NCI-H524 treated with DMSO at 0.1 percent for 48 hours (cell line): ENCODE measurements around the gene ENG.
A peak's percentile ranks its signal among the peaks of the same experiment; 100 is the strongest.
"Not testable (repeated sequence)": the region's sequence is repeated elsewhere in the genome, so short reads cannot be mapped to it uniquely, and the experiment has no call there.

Source experiments
- DNase-seq: peaks from one replicate; lab custom pipeline; 2025; lab: John Stamatoyannopoulos, UW

Gene ENG

DNA sequence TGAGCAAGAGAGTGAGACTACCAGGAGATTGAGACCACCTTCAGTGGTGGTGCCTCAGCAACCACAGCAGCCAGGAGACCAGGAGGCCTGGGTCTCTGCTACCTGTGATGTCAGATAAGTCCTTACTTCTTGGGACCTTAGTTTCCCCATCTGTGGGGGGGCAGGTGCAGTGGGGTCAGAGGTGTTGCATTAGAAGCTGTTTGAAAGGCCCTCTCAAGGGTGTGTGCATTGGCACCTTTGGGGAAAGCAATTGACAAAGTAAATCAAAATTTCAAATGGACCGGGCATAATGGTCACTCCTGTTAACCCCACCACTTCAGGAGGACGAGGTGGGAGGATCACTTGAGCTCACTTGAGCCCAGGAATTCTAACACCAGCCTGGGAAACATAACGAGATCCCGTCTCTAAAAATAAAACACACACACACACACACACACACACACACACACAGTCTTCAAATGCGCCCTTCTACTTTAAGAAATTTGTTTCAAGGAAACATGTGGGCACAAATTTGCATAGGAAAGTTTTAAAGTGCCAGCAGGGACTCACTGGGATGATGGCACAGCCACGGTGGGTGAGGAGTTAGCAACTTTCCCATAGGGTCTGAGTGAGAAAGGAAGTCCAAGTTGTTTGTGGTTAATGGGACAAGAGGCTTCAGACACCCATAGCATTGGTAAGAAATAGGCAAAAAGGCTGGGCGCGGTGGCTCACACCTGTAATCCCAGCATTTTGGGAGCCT is 24.4 kb upstream of the ENG start:
- no peak for DNase-seq

DNA sequence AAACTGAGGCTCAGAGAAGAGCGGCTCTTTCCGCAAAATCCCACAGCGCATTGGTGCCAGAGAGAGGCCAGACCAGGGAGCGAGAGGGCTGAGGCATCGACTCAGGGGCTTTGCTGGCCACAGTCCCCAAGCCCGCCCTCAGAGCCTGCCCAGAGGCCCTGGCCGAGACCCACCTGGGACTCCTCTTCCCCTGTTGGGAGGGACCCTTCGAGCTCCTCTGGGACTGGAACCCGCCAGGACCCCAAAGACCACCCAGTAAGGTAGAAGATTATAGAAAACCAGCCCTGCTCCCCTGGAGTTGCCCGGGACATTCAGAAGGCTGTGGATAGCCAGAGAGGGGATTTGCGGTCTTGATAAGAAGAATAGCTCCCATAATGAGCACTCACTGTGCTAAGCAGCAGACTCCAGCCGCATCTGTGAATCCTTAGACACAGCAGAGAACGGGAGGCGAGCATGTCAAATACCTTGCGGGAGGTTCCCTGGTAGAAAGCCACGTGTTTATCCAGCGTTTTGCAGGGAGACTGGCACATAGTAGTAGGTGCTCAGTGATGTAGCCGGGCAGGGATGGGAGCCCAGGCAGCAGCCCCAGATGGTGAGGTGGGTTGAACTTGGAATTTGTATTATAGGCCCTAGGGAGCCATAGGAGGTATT is 23.7 kb upstream of the ENG start:
- DNase-seq, result no peak

DNA sequence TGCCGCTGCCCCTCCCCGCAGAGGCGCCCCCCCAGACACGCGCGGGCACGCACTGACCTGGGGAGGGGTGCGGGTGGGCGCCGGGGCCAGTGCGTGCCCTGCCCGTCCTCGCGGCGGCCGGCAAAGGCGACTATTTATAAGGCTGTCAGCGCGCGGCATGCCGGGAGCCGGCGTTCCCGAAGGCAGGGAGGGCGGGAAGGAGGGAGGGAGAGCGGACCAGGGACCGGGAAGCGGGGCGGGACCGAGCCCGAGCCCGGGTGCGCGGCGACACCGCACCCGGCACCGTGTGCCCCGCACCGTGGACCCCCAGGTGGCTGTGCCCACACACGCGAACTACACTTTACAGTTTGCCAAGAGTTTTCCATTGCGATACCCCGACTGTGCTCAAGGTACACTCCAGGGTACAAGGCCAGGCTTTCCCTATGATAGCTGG is 23.1 kb upstream of the ENG start, which contains the start of gene AK1:
Gene AK1, minus strand, starts transcription at position 110 of the 433 bp plus-strand sequence. CDS start 3,058 bp downstream, outside the sequence.
- DNase-seq, result no peak

DNA sequence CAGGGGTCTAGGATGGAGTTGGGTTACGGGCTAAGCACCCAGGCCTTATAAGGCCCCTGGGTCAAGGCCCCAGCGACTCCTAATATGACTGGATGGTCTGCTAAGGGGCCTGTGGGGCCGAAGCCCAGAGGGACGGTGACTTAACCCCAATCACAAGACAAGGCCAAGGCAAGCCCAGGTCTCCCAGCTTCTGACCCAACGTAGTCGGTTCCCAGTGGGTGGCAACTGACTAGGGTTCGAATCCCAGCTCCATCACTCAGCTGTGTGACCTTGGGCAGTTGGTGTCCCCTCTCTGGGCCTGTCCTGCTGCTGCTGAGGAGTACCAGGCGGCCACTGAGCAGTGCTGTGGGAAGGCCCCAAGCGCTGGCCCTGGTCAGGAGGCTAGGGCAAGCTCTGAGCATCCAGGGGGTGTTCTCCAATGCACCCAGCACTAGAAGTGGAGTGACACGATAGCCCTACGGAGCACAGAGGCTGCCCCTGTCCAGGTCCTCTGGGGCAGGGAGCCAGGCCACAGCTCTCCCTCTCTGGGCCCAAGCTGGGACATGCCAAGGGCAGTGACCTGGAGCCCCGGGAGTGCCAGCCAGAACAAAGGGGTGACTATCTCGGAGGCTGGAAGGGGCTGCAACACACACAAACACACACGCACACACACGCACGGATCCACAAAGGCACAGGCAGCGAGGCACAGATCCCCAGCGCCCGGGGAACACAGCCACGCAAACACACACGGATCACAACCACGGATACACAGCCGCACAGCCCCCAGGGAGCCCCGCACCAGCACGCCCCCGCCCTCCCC is 22.5 kb upstream of the ENG start:
- no peak for DNase-seq

DNA sequence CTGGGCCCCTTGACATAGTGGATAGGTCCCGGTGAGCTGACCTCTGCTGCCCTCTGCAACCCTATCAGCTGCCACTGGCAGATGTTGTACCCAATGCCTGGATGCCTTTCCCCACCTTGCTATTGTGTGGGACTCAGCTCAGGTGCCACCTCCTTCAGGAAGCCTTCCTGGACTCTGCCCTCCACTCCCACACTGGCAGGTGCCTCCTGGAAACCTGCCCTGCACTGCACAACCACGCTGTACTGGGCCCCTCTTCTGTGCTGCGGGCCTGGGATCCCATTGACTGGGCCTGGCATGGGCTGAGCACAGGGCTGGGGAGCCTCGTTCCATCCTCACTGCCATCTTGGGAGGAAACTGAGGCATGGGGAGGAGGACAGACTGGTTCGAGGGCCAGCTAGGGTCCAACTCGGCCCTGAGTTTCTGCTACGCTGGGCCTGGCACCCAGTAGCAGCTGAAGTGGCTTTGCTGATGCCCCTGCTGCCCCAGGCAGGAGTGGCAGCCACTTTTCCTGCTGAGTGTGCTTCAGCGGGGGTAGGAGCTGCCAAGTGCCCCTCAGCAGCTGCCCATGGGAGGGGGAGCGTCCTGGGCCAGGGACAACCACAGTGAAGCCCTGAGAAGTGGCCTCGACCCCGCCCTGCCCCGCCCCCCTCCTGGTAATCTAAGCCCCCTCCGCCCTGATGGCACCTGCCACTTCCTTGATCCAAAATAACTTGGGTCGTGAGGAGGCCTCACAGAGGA is 21.7 kb upstream of the ENG start:
- DNase-seq, result peak; percentile 27

DNA sequence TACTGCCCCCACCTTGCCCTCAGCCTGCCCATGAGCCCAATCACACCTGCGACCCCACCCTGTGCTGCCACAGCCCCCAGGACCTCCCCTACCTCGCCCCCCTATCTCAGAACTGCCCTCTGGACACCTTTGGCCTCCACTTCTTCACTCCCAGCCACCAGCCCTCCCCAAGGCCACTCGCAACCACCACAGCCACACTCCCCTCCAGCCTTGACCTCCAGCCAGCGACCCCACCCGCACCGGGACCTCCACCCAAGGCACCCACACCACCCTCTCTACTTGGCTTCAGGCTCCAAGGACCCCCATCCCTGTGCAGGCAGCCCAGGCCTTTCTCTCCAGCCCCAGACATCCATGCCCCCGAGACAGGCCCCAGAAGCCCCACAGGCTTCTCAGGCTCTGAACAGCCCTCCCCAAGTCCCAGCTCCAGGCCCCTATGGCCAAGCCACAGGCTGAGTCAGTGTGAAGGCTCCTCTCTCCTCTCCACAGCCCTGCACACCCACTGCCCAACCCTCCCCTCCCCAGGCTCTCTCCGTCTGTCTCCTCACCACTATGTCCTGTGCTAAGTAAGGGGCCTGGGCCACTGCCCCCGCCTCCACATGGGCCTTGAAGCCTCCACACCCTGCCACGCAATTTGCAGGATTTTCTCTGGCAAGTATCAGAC is 21.0 kb upstream of the ENG start:
- no peak for DNase-seq

DNA sequence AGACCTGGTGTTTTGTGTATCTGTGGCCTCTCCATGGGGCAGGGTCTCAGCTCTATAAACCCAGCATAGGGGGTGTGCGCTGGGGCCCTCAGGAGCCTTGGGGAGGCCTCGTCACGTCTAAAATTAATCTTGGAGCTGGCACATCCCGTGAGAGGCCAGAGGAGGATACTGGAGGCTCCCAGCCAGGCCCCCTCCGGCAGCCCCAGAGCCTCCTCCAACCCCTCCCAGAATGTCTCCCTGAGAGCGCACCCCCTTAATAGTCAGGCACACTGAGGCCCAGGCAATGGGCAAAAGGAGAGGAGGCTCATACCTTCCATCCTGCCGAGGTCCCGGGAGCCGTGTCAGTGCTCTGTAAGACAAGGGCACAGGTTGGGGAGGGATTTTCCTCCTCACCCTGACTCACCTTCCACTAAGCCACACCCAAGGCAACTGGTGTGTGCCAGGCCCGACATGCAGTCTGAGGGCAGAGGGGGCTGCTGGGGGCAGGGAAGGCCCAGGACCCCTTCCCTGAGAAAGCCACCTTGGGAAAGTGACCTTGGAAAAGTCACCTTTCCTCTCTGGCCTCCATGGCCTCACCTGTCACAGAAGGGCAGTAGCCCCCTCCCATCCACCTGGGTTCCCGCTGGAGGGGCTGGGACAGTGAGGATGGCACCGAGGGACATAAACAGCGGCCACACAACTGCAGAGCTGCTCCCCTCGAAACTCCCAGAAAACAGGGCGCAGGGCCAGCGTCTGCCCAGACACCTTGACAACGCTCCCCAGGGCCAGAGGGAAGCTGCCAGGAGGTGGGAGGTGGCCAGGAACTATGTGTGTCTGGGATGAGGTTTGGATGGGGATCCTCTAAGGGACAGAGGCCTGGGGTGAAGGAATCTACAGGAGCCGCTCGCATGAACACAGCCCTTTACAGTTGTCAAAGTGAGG is 20.1 kb upstream of the ENG start:
- DNase-seq, result no peak

DNA sequence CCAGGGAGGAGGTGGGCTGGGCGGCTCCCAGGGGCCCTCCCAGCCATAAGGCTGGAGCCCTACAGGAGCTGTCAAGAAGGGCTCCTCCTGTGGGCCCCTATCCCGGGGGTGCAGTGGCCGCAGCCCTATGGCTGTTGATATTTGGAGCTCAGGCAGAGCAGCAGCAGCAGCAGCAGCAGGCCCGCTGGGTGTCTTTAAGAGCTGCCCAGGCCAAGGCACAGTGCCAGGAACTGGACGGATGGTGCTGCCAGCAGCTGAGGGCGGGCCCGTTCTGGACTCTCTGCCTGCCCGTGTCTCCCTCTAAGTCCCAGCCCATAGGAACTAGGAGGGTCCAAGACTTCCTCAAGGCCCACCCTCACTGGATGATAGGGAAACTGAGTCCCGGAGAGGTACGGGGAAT is 19.4 kb upstream of the ENG start:
- DNase-seq, result no peak

DNA sequence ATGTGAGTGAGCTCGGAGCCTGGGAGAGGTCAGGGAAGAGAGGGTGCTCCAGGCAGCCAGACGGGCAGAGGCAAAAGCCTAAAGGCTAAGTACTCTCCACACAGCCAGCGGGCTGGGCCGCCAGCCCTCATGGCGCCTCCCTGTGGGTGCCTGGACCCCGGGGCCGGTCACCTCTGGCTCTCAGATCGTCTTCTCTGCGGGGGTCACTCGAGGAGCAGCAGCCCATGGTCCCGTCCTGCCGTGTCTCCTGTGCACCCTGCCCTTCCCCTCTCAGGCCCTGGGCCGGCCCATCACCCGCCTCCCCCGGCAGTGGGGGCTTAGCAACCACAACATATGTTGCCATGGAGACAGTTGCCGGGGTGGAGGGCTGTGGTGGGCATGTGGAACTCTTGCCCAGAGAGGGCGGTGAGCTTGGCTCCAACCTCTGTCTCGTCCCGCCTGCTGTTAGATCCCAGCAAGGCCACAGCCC is 18.8 kb upstream of the ENG start:
- no peak for DNase-seq

DNA sequence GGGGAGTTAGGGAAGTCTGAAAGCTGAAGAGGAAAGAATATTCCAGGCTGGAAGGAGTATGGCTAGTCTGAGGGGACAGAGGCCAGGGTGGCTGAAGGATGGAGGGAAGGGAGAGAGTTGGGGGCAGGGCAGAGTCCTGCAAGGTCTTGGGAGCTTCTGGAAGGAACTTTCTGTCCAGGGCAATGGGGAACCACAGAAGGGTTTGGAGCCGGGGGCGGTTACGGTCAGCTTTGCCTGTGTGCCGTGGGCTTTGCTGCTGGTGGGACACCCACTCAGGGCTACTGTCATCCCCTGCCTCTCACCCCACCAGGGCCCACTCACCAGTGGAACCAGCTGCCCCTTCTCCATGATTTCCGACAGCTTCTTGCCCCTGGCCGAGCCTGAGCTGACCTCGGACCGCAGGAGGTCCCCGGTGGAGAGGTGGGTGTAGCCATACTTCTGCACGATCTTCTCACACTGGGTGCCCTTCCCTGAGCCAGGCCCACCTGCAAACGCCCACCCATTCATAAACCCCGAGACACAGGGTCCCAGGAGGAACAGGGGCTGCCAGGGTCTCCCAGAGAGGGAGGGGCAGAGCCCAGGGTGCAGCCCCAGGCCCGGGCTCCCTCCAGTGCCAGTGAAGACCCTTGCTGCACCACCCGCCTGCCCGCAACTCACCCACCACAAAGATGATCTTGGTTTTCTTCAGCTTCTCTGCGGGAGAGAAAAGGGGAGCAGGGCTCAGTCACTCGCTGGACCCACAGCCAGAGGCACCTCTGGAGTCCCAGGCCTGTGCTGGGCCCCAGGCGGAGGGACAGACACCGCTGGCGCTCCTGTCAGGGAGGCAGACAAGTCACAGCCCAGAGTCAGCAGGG is 18.1 kb upstream of the ENG start:
- no peak for DNase-seq

DNA sequence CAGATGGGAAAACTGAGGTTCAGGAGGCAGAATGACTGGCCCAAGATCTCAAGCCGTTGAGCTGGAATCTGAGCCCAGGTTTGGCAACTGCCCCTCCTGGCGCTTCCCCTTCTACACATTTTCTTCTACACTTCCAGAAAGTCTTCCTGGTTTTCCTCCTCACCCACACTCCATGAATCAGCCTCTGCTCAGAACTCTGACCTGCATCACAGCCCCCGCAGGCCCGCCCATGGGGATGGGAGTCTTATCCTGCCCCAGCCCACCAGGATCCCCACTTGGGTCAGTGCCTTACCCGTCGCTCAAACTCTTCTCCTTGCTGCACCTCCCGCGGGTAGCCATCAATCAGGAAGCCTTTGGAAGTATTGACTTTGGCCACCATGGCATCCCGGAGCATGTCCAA is 17.1 kb upstream of the ENG start:
- DNase-seq, result no peak

DNA sequence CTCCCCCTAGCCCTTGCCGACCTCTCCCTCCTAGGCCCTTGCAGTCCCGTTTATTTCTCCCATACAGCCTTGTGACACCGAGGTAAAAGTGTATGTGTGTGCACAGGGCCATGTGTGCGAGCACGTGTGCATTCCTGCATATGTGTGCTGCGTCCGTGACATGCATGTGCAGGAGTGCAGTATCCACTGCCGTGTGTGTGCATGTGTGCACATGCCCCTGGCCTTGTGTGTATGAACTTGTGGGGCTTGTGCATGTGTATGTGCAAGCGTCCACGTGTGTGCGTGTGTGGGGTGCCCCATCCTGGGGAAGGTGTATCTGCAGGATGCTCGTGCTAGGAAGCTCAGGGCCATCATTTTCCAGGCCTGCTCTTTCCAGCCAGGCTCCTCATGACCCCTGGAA is 16.4 kb upstream of the ENG start:
- DNase-seq, result no peak

DNA sequence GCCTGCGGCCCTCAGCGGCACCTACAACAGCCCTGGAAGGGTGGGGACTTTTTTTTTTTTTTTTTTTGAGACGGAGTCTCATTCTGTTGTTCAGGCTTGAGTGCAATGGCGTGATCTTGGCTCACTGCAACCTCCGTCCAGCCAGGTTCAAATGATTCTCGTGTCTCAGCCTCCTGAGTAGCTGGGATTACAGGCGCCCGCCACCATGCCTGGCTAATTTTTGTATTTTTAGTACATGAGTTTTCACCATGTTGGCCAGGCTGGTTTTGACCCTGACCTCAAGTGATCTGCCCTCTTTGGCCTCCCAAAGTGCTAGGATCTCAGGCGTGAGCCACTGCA is 15.7 kb upstream of the ENG start:
- not testable (repeated sequence) for DNase-seq

DNA sequence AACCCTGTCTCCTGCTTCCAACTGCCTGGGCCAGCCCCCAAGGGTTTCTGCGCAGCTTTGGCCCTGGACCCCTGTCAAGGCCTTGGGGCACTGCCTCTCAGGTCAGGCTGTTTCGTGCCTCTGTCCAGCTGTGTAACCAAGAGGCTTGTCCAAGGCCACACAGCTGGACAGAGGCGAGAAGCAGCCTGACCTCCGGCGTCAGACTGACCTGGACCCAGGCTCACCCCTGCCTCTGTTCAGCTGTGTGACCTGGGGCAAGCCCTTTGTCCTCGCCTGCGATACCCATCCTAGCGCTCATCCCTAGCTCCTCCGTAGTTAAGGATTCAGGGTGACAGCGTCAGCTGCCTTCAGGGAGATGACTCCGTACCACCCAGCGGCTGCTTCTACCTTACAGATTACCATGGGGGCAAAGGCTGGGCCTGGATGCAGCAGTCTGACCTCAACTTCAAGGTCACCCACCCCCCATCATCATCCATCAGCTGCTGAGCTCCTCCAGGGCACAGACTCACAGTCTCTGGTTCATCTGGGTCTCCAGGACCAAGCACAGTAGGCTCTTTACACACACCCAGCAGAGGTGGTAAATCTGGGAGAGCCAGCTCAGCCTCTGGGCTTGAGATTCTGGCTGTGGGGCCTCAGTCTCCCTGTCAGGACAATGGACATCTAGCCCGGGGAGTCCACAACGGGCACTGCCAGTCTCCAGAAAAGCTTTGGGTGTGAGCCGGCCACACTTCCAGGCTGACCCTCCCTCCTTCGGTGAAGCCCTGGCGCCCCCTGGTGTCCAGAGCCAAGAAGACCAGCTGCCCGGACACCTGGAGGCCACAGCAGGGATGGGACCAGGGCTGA is 15.1 kb upstream of the ENG start:
- peak; percentile 17 for DNase-seq

DNA sequence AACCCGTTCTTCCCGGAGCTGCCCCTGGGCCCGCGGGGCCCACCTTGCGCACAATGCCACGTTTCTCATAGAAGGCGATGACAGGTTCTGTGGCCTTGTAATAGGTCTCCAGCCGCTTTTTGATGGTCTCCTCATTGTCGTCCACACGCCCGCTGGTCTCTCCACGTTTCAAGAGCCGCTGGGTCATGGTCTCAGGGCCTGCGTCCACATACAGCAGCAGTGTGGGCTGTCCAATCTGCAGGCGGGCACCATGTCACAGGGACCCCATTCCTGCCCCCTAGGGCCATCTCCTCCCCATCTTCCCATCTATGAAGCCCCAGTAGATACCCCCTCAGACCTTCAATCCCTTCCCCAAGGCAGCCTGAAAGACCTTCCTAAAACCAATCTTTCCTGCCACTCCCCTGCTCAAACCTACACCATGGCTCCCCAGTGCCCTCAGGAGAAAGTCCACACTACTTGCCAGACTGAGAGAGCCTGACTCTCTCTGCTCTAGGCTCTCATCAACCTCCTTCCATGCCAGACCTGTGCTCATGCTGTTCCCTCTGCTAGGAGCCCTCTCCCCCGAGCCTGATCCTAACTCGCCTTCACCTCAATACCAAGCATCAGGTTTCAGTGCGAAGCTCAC is 13.9 kb upstream of the ENG start:
- no peak for DNase-seq

DNA sequence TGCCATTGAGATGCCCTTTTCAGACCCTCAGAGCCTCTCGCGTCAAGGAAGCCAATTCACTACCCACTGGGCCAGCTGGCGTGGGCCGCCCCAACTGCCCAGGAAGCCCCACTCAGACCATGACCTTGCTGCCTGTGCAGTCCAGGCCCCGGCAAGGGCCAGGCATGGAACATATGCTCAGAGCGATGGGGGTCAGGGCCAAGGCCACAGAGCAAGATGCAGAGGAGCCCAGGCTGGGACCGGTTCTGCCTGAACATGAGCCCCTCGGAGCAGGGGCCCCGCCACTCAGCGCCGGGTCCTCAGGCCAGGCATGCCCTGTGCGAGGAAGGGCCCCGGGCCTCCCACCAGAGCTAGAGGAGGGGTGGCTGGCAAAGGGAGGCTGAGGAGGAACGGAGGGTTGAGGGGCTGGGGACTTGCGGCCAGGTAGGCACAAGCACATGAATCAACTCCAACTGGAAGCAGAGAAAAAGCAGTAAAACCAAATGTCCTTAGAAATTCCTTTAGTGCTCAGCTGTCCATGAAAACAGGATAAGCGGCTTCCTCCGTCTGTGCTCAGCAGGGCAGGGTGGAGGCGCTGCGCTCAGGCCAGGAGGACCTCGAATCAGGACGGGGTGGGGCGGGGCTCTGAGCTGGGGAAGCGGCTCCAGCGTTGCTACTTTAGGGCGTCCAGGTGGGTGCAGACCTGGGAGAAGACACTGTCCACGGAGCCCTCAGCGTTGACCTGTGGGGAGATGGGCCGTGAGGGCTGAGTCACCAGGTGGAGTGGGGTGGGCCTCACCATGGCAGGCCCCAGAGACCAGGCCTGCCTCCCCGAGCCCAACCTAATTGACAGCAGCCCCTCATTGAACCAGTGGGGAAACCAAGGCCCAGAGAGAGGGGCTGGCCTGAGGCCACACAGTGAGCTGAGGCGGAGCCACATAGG is 13.2 kb upstream of the ENG start:
- DNase-seq, result no peak

DNA sequence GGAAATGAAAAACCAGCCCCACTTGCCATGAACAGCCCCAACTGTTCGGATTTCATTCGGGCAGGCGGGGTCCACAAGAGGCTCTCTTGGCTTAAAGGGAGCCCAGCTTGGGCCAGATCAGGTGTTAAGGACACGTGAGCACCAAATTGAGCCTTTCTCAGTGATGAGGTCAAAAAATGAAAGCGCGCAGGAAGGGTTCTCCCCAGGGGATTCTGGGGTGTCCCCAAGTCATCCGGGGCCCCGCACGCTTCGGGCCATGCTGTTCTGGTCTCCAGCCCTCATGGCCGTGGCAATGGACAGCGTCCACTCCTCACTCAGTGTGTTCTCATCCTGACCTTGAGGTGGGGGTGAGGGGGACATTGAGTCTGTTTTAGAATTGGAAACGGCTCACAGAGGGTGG is 12.1 kb upstream of the ENG start:
- no peak for DNase-seq
